MG63 (cell line): ENCODE measurements around the gene PSMA1. TPM values are rescaled to one million over a fixed set of nuclear protein-coding genes. Genes with fewer than 3 reads are reported as not detected.
"Not testable (repeated sequence)": the region's sequence is repeated elsewhere in the genome, so short reads cannot be mapped to it uniquely, and the experiment has no call there.

Source experiments
- DNase-seq: peaks from one replicate; pipeline ENCODE4 v3.0.0-alpha.2; 2020
- H3K27me3 ChIP-seq: fragments of 250-450 bp; sonication (Bioruptor Pico); 2 replicates; pipeline ENCODE4 v1.5.1; 2020; ENCODE audit warnings: mild to moderate bottlenecking, moderate library complexity
- H3K36me3 ChIP-seq: fragments of 250-450 bp; sonication (Bioruptor Pico); 2 replicates; pipeline ENCODE4 v1.5.1; 2020; ENCODE audit warnings: mild to moderate bottlenecking, moderate library complexity
- H3K4me3 ChIP-seq: fragments of 250-450 bp; sonication (Bioruptor Pico); 2 replicates; pipeline ENCODE4 v1.5.1; 2020; ENCODE audit warnings: mild to moderate bottlenecking, moderate library complexity
- H3K9me3 ChIP-seq: fragments of 250-450 bp; sonication (Bioruptor Pico); 2 replicates; pipeline ENCODE4 v1.5.1; 2020; ENCODE audit warnings: mild to moderate bottlenecking, moderate library complexity
- total RNA-seq: library from RNA; depleted of rRNA; stranded (reverse); fragments of >200 nt; shearing (Covaris generic); gene quantifications from 2 replicates; pipeline ENCODE4 v1.2.3, GENCODE V29; 2014; ENCODE audit warnings: low replicate concordance; rRNA removed

The PSMA1 gene
- 271 and 295 TPM in 2 replicates for total RNA-seq

- peak; percentile 93 for DNase-seq
- Histone ChIP-seq H3K4me3 (peak within 1 kb of the TSS; percentile 72), H3K27me3 (no peaks in the 10 kb centered on the region), H3K36me3 (peaks cover 25% of the 10 kb centered on the region), H3K9me3 (no peaks in the 10 kb centered on the region)
Measured at GRCh38 chr11:14519917-14520746, at the start of gene PSMA1. Gene PSMA1, minus strand, starts transcription at chr11:14520386. Its CDS starts 87 bp downstream, at chr11:14520299.

DNA sequence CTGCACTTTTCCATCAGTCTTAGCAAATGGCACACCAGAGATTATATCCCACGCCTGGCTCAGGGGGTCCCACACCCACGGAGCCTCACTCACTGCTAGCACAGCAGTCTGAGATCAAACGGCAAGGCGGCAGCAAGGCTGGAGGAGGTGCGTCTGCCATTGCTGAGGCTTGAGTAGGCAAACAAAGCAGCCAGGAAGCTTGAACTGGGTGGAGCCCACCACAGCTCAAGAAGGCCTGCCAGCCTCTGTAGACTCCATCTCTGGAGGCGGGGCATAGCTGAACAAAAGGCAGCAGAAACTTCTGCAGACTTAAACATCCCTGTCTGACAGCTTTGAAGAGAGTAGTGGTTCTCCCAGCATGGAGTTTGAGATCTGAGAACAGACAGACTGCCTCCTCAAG, 49.3 kb upstream of the PSMA1 start:
- not testable (repeated sequence) for H3K36me3 ChIP-seq, H3K9me3 ChIP-seq, H3K27me3 ChIP-seq, H3K4me3 ChIP-seq, DNase-seq

DNA sequence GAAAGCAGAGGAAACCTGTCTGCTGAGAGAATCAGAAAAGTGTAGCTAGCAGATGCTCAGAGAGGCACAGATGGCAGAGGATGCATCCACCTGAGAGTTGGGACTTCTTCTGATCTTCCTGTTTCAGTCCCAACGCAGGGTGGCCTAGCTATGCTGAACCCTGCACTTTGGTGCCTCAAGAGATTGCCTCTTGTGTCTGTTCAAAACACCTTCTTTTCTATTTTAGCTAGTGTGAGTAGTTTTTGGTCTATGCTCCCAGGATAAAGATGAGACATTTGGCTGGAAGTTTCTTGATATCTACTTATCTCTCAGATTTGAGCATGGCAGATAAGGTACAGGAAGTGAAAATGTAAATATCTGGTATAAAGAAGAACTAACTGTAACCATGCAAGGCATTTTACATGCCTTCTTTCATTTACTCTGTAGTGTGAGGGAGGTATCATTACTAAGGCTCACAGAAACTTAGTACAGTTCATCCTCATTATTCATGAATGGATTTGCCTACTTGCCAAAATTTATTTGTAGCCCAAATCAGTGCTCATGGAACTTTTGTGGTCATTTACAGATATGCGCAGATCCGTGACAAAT, 47.0 kb upstream of the PSMA1 start:
- Histone ChIP-seq H3K36me3 (no peaks in the 10 kb centered on the region), H3K4me3 (no peak overlapping the region), H3K27me3 (no peaks in the 10 kb centered on the region), H3K9me3 (no peaks in the 10 kb centered on the region)
- DNase-seq: no peak

- H3K27me3 ChIP-seq: no peaks in the 10 kb centered on the region
- no peak for DNase-seq
- no peak overlapping the region for H3K4me3 ChIP-seq
- H3K9me3 ChIP-seq: no peaks in the 10 kb centered on the region
- no peaks in the 10 kb centered on the region for H3K36me3 ChIP-seq
Measured at GRCh38 chr11:14566331-14567063, 46.3 kb upstream of the PSMA1 start.

DNA sequence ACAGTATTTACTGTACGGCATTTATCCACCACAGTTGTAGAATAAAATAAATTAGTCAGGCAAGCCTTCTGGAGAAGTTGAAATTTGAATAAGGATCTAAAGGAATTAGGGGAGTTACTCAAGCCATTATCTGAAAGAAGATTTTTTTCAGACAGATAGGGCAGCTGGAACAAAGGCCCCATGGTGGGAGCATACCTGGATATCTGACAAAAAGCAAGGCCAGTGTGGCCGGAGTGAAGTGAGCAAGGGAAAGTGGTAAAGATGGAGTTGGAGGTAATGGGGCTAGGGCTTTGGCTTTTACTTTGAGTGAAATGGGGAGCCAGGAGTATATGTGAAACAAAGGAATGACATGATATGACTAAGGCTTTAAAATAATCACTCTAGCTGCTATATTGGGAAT, 45.7 kb upstream of the PSMA1 start:
- Histone ChIP-seq H3K9me3 (no peaks in the 10 kb centered on the region), H3K27me3 (no peaks in the 10 kb centered on the region), H3K36me3 (no peaks in the 10 kb centered on the region), H3K4me3 (no peak overlapping the region)
- no peak for DNase-seq

DNA sequence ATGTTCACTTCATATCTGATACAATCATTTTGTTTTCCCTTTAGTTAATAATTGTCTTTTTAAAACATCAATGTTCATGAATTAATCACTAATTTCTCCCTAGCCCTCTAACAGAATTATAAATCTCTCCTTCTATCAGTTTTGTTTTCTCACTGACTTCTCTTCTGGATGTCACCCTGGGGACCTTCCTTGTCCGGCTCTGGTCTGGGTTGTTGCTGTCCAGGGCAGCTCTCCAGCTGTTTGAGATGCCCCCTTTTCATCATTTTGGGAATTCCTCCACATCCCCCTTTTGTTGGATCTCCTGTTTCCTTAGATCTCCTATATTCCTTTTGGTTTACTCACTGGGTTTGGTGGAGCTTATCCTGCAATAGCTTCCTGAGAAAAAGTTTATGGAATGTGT, 35.6 kb upstream of the PSMA1 start:
- Histone ChIP-seq H3K36me3 (no peaks in the 10 kb centered on the region), H3K9me3 (no peaks in the 10 kb centered on the region), H3K4me3 (no peak overlapping the region), H3K27me3 (no peaks in the 10 kb centered on the region)
- no peak for DNase-seq

DNA sequence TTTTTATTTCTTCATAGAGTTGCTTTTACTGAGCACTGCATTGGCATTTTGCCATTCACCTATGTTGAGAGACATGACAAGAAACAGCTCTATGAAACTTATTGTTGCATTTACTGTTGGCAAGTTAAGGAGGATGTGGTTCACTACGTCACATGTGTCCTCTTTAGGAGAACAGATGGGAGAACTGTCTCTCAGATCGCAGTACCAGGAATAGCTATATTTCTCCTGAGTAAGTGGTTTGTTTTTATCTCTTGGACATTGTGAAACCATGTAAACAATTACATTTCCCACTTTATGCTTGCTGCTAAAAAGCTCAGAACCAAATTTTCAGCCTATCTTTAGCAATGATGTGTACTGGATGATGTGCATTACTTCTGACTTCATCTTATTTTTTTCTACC, 34.8 kb upstream of the PSMA1 start:
- no peaks in the 10 kb centered on the region for H3K9me3 ChIP-seq
- H3K27me3 ChIP-seq: no peaks in the 10 kb centered on the region
- DNase-seq: no peak
- H3K36me3 ChIP-seq: no peaks in the 10 kb centered on the region
- H3K4me3 ChIP-seq: no peak overlapping the region

DNA sequence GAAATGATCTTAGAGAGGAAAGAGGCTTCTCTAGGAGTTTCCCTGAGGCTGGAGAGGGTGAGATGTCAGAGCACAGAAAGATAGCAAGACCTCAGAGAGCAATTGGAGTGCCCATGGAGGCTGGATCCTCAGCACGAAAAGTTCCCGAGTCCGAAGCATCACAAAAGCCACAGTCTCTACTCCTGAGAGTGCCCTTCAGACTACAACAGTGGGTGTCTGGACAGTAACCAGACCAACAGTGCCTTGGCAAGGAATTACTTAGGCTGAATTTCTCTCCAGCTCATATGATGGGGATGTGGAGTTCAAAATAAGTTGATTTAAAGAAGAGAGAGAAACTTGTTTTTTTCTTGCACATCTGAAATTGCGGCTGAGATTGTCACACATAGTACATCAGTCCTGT, 31.9 kb upstream of the PSMA1 start:
- no peaks in the 10 kb centered on the region for H3K27me3 ChIP-seq
- H3K36me3 ChIP-seq: no peaks in the 10 kb centered on the region
- H3K9me3 ChIP-seq: no peaks in the 10 kb centered on the region
- no peak for DNase-seq
- H3K4me3 ChIP-seq: no peak overlapping the region

DNA sequence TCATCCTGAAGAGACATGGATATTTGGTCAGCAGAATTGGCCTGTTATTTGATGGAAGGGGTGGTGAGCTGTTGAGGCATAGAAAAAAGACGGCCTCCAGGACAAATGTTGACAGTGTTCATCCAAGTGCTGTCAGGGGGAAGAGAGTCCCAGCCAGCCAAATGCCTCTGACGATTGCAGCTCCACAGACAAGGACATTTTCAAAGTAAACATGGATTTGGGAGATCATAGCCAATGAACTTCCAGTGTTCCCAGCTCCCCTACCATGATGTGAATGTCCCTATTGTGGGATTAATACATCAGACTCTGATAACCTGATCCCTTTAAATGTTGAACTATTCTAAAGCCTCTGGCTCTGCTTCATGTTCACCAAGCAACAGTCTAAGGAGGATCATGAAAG, 31.2 kb upstream of the PSMA1 start:
- Histone ChIP-seq H3K4me3 (no peak overlapping the region), H3K36me3 (no peaks in the 10 kb centered on the region), H3K27me3 (no peaks in the 10 kb centered on the region), H3K9me3 (no peaks in the 10 kb centered on the region)
- DNase-seq: no peak

DNA sequence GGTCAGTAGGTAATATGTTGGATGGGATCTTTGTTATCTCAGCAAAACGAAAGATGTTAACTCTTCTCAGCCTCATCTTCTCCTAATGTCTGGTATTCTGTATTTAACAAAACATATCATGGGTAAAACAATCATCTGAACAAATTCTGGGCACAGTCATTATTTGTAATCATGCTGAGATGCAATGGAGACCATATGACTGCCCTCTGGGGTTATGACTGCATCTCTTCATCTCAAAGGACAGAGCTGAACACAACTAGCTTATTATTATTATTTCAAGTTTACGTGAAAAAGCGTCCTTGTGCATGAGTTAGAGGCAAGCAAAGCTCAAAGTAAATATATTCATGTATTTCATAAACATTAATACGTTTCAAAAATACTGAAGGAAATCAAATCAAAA, 29.7 kb upstream of the PSMA1 start:
- DNase-seq: no peak
- no peaks in the 10 kb centered on the region for H3K27me3 ChIP-seq
- no peak overlapping the region for H3K4me3 ChIP-seq
- H3K36me3 ChIP-seq: no peaks in the 10 kb centered on the region
- no peaks in the 10 kb centered on the region for H3K9me3 ChIP-seq

GRCh38 chr11:14547440-14547839, 27.3 kb upstream of the PSMA1 start:
- Histone ChIP-seq H3K27me3 (no peaks in the 10 kb centered on the region), H3K36me3 (no peaks in the 10 kb centered on the region), H3K9me3 (no peaks in the 10 kb centered on the region), H3K4me3 (no peak overlapping the region)
- DNase-seq: no peak

- Histone ChIP-seq H3K36me3 (no peaks in the 10 kb centered on the region), H3K9me3 (no peaks in the 10 kb centered on the region), H3K27me3 (no peaks in the 10 kb centered on the region), H3K4me3 (no peak overlapping the region)
- no peak for DNase-seq
Measured at GRCh38 chr11:14546672-14547071, 26.5 kb upstream of the PSMA1 start.

GRCh38 chr11:14544611-14545010, 24.4 kb upstream of the PSMA1 start:
- H3K9me3 ChIP-seq: no peaks in the 10 kb centered on the region
- H3K36me3 ChIP-seq: no peaks in the 10 kb centered on the region
- H3K4me3 ChIP-seq: no peak overlapping the region
- no peaks in the 10 kb centered on the region for H3K27me3 ChIP-seq
- no peak for DNase-seq

DNA sequence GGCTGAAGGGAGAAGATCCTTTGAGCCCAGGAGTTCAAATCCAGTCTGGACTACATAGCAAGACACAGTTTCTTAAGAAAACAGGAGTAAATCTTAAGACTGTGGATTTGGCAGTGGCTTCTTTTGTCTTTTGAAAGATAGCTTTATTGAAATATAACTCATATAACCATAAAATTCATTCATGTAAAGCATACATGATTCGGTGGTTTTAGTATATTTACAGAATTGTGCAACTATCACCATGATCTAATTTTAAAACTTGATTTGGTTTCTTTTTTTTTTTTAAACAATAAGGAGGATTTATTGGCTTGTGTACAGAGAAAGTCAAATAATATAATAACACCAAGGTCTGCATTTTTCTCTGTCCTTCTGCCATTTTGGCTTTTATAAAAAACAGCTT, 23.1 kb upstream of the PSMA1 start:
- DNase-seq: no peak
- Histone ChIP-seq H3K4me3 (no peak overlapping the region), H3K36me3 (no peaks in the 10 kb centered on the region), H3K9me3 (no peaks in the 10 kb centered on the region), H3K27me3 (no peaks in the 10 kb centered on the region)

GRCh38 chr11:14542324-14542723, 22.1 kb upstream of the PSMA1 start:
- no peaks in the 10 kb centered on the region for H3K36me3 ChIP-seq
- DNase-seq: no peak
- H3K4me3 ChIP-seq: no peak overlapping the region
- no peaks in the 10 kb centered on the region for H3K27me3 ChIP-seq
- no peaks in the 10 kb centered on the region for H3K9me3 ChIP-seq

- Histone ChIP-seq H3K36me3 (no peaks in the 10 kb centered on the region), H3K27me3 (no peaks in the 10 kb centered on the region), H3K4me3 (no peak overlapping the region), H3K9me3 (no peaks in the 10 kb centered on the region)
- no peak for DNase-seq
Measured at GRCh38 chr11:14541192-14541947, 21.2 kb upstream of the PSMA1 start.

DNA sequence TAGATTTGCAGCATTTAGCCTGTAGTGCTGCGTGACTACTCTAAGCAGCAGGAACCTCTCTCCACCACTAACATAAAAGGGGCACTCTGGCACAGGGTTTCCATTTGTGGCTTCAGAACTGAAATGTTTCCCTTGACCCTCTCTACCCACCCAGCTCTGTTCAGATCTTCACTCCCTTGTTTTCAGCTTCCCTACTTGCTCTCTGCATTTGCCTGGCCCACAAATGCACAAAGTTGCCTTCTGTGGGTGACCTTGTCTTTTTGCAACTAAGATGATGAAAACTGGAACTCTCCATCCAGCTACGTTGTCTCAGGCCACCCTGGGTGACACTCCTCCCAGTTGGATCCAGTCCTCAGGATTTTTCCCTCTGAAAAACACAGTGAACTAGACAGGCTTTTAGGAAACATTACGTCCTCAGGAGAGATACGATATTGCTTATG, 19.8 kb upstream of the PSMA1 start:
- Histone ChIP-seq H3K36me3 (no peaks in the 10 kb centered on the region), H3K9me3 (no peaks in the 10 kb centered on the region), H3K27me3 (no peaks in the 10 kb centered on the region), H3K4me3 (no peak overlapping the region)
- DNase-seq: no peak
